ENCODE measurements around the gene UNC5B.

Gene UNC5B

GRCh38 chr10:71212318-71213126 lies at the start of gene UNC5B:
Gene UNC5B (plus strand): TSS chr10:71212570. CDS start chr10:71212986, 416 bp downstream.
- peak in 57 of 58 donors; percentile 56 to 95 (median 87) for DNase-seq

GRCh38 chr10:71173466-71173865 lies 38.9 kb upstream of the UNC5B start:
- no peak for DNase-seq

DNA sequence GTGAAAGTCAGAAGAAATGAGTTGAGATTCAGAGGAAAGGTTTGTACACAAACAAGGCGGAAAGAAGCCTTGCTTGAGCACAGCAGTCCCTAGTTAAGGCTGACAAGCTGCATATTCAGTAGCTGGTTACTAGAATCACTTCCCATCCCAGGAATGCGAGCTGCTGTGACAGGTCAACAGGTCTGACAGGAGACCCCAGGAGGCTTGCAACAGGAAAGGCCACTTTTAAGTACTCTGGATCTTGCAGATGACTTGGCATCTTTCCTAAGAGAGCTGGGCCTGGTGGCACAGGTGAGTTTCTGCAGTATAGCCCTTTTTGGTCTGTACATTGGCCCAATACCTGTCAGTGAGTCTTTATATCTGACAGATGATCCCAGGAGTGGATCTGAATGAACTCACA lies 35.7 kb upstream of the UNC5B start:
- DNase-seq = no peak

- DNase-seq = no peak
These were observed 34.6 kb upstream of the UNC5B start for GRCh38 chr10:71177651-71178199.

DNA sequence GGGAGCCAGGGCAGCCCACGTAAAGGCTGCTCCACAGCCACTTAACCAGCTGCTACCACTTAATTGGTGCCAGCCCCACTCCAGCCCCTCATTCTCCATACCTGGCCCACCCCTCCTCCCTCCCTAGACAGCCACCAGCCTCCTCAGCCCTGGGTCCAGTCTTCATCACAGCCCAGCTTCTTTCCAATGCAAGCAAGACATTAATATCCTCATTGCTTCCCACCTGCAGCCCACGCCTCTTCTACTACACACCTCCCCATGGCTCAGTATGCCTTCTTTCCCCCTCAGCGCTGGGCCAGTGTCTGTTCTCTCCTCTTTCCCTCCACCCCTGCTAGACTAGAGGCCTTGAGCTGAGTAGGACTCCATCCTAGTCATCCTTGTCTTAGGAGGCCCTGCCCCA lies 33.5 kb upstream of the UNC5B start:
- no peak for DNase-seq

GRCh38 chr10:71179382-71179781 lies 33.0 kb upstream of the UNC5B start:
- no peak for DNase-seq

GRCh38 chr10:71184421-71184820 lies 27.9 kb upstream of the UNC5B start:
- DNase-seq = no peak

DNA sequence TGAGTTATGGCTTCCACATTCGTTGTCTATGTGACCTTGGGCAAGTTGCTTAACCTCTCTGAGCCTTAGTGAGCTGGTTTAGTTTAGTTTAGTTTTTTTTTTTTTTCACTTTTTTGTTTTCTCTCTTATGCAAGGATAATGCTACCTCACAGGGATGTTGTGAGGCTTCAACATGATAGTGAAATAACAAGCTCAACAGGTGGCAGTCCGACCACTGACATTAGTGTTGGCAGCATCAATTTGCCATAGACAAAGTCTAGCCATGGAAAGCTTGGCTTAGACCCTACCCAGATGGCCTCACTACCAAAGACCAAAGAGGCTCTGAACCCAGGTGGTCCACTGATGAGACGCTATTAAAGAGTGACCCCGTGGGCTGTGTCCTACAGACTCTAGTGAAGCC lies 27.2 kb upstream of the UNC5B start:
- no peak for DNase-seq

DNA sequence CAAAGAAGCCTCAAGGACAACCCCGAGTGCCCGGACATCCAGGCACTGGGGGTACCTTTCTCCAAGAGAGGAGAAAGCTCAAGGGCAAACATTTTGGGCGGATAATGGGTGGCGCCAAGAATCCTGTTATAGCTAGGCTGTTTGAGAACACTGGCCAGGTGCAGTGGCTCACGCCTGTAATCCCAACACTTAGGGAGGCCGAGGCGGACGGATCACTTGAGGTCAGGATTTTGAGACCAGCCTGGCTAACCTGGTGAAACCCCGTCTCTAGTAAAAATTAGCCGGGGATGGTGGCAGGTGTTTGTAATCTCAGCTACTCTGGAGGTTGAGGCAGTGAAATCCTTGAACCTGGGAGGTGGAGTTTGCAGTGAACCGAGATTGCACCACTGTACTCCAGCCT lies 25.2 kb upstream of the UNC5B start:
- no peak for DNase-seq

DNA sequence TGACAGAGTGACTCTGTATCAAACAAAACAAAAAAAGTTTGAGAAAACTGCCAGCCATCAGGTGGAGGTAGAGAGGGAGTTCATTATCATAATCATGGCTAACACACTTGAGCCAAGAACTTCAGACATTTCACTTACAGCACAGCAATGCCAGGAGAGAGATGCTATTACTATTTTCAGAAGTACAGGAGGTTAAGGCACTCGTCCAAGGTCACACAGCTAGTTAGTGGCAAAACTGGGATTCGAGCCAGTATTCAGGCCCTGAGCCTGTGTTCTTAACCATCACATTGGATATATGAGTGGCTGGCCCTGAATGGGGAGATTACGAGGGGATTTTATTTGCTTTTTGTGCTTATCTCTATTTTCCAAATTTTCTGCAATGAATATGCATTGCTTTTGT lies 24.8 kb upstream of the UNC5B start:
- DNase-seq = no peak

DNA sequence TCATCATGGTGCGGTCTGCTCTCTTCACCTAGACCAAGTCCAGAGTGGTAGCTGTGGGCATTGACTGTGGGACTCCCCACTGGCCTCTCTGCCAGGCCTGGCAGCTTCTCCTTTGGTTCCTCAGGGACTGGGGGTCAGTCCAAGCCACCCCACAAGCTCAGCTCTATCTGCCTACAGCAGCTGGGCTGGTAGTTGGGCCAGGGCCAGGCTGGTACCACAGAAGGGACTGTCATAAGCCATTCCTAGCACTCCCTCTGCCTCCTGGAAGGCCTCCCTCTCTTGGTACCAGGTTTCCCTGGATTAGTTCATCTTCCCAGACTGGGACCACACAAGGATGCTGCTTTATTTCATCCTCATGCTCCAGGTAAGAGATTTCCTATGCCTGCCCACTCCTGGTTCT lies 24.2 kb upstream of the UNC5B start:
- DNase-seq = peak in 27 of 58 donors; percentile 6 to 70 (median 23)

DNA sequence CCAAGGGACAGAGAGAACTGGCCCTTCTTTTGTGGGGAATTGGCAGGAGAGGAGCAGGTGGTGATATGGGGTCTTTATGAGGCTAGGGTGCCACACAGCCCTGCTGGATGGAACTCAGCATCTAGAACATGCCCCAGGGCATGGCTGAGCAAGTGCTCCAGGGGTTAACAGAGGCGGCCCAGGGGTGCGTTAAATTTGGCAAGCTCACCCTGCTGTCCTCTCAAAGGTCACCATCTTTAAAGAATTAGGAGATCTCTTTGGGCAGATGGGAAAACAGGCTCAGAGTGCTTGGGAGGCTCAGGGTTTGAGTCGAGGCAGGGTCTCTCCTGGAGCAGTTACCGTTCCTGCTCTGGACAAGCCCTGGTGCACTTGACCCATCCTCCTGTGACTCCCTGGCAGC lies 21.4 kb upstream of the UNC5B start:
- no peak for DNase-seq

DNA sequence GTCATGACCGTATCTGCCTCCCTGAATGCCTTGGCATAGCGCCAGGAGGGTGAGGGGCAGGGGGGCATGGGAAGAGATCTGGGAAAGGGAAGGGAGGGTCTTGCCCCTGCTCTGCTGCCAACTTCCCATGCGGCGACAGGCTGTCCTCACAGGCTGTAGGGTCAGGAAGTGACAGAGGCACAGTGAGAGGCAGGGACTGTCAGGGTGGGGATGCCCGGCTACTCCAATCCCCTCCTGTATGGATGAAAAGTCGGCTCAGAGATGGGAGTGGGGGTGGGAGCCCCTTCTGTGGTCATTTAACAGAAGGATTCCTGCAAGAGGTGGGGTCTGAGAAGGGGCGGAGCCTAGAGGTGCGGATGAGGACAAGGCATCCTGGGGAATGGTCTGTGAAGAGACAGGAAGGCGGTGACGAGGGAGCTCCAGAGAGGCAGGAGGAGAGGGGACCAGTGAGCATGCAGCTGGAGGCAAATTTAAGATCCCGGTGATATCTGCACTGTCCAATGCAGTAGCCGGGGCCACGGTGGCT lies 20.8 kb upstream of the UNC5B start:
- DNase-seq = no peak

GRCh38 chr10:71193516-71193915 lies 18.9 kb upstream of the UNC5B start:
- DNase-seq = no peak

- DNase-seq = no peak
These were observed 14.4 kb upstream of the UNC5B start for GRCh38 chr10:71197955-71198354.

DNA sequence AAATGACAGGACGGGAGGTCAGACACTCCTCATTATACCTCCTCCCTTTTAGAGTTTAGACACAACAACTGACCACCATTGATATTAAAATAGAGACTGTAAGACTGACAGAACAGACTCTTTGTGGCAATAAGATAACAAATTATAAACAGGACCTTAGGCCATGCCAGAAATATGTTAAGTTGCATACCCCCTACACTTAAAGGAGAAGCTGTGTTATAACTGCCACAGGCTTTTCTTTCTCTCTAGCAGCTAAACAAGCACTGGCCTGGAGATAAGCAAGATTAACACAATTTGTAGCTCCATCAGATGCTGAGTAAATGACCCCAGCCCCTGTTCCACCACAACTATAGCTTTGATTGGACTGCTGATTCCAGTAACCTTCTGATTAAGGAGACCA lies 10.5 kb upstream of the UNC5B start:
- no peak for DNase-seq

- no peak for DNase-seq
These were observed 10.1 kb upstream of the UNC5B start for GRCh38 chr10:71202314-71202713.

DNA sequence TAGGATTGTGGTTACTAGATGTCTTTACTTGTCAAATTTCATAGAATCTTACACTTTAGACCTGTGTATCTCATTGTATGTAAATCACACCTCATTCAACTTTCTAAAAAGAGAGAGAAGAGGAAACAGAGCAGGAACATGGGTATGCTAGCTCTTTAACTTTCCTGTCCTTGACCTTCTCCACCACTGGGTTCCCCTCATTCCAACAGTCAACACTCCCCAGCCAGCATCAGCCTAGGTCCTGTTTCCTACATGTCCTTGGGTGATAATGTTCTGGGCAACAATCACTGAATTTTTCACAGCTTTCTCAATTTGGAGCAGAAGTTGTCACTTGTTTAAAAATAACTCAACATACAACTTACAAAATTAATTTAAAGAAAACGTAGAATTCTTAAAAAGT lies 9.2 kb upstream of the UNC5B start:
- DNase-seq = no peak

GRCh38 chr10:71203716-71204115 lies 8.7 kb upstream of the UNC5B start:
- DNase-seq = no peak

GRCh38 chr10:71204746-71205145 lies 7.6 kb upstream of the UNC5B start:
- DNase-seq = no peak

- DNase-seq = no peak
These were observed 6.9 kb upstream of the UNC5B start for GRCh38 chr10:71205468-71205867.

DNA sequence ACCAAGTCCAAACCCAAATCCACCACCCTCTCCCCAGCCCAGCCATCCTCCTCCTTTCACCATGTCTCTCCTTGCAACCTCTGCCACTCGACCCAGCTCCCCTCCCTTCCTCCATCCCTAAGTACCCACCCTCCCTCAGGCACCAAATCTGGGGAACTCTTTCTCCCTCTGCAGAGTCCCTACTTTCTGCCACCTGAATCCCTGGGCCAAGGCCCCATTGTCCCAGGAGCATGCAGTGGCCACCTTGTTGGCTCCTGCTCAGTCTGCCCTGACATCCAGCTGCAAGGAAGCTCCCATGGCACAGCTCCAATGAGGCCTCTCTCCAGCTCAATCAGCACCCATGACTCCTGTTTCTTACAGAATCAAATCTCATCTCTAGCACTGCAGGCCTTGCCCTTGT lies 5.5 kb upstream of the UNC5B start:
- no peak for DNase-seq

DNA sequence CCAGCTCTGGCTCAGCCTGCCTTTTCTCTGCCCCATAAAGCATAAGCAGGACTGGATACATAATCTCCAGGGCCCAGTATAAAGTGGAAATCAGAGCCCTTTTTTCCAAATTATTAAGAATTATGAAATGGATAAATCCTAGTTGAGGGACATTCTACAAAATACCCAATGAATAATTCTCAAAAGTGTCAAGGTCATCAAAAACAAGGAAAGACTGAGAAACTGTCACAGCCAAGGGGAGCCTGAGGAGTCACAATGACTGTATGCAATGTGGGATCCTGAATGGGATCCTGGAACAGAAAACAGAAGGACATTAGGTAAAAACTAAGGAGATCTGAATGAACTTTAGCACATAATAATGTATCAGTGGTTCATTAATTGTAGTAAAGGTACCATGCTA lies 4.8 kb upstream of the UNC5B start:
- DNase-seq = no peak

Data from anterior cingulate cortex (tissue), 58 donors.